Endothelial cell (in vitro differentiated cells): ENCODE measurements around the gene PLA2G2C. TPM values are rescaled to one million over a fixed set of nuclear protein-coding genes. Genes with fewer than 3 reads are reported as not detected.
"Not testable (repeated sequence)": the region's sequence is repeated elsewhere in the genome, so short reads cannot be mapped to it uniquely, and the experiment has no call there.

Experiments
- DNase-seq: peaks from one replicate; pipeline ENCODE4 v3.0.0; 2021; ENCODE audit warnings: low spot score
- H3K27ac Mint-ChIP-seq: one replicate; pipeline ENCODE4 v1.8.0; 2021; ENCODE audit warnings: mixed read lengths, inconsistent platforms; ENCODE audit not compliant: unreplicated experiment
- H3K27me3 Mint-ChIP-seq: one replicate; pipeline ENCODE4 v1.8.0; 2021; ENCODE audit warnings: mild to moderate bottlenecking, moderate library complexity, mixed read lengths, inconsistent platforms; ENCODE audit not compliant: unreplicated experiment
- H3K36me3 Mint-ChIP-seq: one replicate; pipeline ENCODE4 v1.8.0; 2021; ENCODE audit warnings: mild to moderate bottlenecking, low read depth, mixed read lengths, inconsistent platforms; ENCODE audit not compliant: unreplicated experiment
- H3K4me1 Mint-ChIP-seq: one replicate; pipeline ENCODE4 v1.8.0; 2021; ENCODE audit warnings: mild to moderate bottlenecking, mixed read lengths, inconsistent platforms; ENCODE audit not compliant: unreplicated experiment
- H3K4me3 Mint-ChIP-seq: one replicate; pipeline ENCODE4 v1.8.0; 2021; ENCODE audit warnings: mild to moderate bottlenecking, mixed read lengths, inconsistent platforms; ENCODE audit not compliant: unreplicated experiment
- H3K9me3 Mint-ChIP-seq: one replicate; pipeline ENCODE4 v1.8.0; 2021; ENCODE audit warnings: mixed read lengths, inconsistent platforms; ENCODE audit not compliant: unreplicated experiment
- total RNA-seq: library from RNA; stranded (reverse); fragmentation: NEBNext Ultra II Directional; extraction: Animal tissue kit (Norgen Biotek cat#: 25700); gene quantifications from one replicate; pipeline ENCODE4 v1.2.1, GENCODE V29; 2021; ENCODE audit not compliant: unreplicated experiment
- TF ChIP-seq, protein P1 (sequence below): fragments of 200-600 bp; sonication (generic); IDR thresholded peaks from one replicate; pipeline ENCODE4 v1.5.0; 2021; ENCODE audit warnings: antibody characterized with exemption; ENCODE audit not compliant: unreplicated experiment

The PLA2G2C gene
- total RNA-seq, 1 donor from 2014 or later, result not detected

DNA sequence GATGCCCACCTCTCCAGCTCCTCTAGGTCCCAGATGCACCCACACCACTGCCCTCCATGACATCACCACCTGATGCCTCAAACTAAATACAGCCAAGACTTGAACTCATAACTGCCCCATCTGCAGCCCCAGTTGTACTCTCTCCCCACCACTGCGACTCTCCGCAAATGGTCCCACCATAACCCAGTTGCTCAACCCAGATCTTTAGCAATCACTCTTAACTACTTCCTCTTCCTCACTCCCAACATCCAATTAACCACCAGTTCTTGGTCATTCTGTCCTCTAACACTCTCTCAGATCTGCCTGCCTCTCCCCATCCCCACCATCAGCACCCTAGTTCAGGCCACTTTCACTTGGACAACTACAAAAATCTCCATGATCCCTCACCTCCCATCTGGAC lies 36.8 kb upstream of the PLA2G2C start:
- H3K27ac Mint-ChIP-seq, result peak overlapping the region; percentile 2
- TF ChIP-seq, protein P1, sequence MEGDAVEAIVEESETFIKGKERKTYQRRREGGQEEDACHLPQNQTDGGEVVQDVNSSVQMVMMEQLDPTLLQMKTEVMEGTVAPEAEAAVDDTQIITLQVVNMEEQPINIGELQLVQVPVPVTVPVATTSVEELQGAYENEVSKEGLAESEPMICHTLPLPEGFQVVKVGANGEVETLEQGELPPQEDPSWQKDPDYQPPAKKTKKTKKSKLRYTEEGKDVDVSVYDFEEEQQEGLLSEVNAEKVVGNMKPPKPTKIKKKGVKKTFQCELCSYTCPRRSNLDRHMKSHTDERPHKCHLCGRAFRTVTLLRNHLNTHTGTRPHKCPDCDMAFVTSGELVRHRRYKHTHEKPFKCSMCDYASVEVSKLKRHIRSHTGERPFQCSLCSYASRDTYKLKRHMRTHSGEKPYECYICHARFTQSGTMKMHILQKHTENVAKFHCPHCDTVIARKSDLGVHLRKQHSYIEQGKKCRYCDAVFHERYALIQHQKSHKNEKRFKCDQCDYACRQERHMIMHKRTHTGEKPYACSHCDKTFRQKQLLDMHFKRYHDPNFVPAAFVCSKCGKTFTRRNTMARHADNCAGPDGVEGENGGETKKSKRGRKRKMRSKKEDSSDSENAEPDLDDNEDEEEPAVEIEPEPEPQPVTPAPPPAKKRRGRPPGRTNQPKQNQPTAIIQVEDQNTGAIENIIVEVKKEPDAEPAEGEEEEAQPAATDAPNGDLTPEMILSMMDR, result no peak
- peaks cover 1% of the 10 kb centered on the region for H3K27me3 Mint-ChIP-seq
- no peak for DNase-seq
- H3K36me3 Mint-ChIP-seq, result no peaks in the 10 kb centered on the region
- no peak overlapping the region for H3K4me3 Mint-ChIP-seq
- H3K4me1 Mint-ChIP-seq, result no peaks in the 10 kb centered on the region
- no peaks in the 10 kb centered on the region for H3K9me3 Mint-ChIP-seq

DNA sequence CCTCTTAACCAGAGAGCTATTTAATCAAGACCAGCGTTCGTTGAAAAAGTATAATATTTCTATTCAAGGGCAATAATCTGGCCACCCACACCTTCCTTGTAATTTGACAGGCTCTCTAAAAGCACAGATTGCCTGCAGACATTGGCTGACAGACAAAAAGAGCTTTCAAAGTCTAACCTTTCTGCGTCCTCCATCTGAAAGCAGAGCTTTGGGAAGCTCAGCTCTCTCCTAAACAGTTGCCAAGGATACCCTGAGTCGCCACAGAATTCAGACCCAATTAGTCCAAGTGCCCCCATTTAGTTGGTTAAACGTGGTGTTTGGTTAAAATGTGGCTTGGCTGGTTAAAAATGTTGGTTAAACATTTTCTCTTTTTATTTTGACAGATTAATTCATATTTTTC lies 33.7 kb upstream of the PLA2G2C start:
- Mint-ChIP-seq H3K27ac (no peak overlapping the region), H3K4me1 (no peaks in the 10 kb centered on the region)

DNA sequence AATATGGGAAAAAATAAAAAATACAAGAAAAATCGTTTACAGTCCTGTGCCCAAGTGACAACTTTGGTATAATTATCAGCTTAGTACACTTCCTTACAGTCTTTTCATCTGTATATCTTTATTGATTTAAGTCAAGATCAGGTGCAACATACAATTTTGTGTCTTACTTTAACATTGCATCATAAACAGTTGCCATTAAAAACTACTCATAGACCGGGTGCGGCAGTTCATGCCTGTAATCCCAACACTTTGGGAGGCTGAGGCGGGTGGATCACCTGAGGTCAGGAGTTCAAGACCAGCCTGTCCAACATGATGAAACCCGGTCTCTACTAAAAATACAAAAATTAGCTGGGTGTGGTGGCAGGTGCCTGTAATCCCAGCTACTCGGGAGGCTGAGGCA lies 32.7 kb upstream of the PLA2G2C start:
- H3K4me3 Mint-ChIP-seq, H3K4me1 Mint-ChIP-seq, H3K9me3 Mint-ChIP-seq, H3K27ac Mint-ChIP-seq, H3K36me3 Mint-ChIP-seq, DNase-seq, H3K27me3 Mint-ChIP-seq: not testable (repeated sequence)

More for the DNA sequence above, 33.7 kb upstream of the PLA2G2C start:
- H3K4me3 Mint-ChIP-seq, result no peak overlapping the region
- TF ChIP-seq, protein P1, result no peak
- H3K9me3 Mint-ChIP-seq, result no peaks in the 10 kb centered on the region
- no peaks in the 10 kb centered on the region for H3K36me3 Mint-ChIP-seq
- H3K27me3 Mint-ChIP-seq, result no peaks in the 10 kb centered on the region
- DNase-seq, result no peak

DNA sequence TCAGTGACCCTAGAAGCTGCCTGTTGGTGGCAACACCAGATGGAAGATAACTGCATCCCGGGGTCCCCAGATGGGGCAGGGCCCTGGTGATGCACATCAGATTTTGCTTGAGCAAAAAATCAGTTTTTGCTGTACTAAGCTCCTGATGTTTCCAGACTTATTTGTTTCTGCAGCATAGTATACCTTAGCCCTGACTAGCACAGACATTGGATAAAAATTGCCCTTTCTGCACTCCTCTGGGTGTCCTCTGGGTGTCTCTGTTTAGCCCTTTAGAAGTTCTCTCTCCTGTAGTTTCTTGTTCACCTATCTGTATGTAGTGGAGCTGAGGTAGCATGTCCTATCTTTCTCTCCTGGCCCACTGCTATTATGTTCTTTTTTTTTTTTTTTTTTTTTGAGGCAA lies 30.3 kb upstream of the PLA2G2C start:
- Mint-ChIP-seq H3K4me3 (no peak overlapping the region), H3K27me3 (no peaks in the 10 kb centered on the region), H3K4me1 (no peaks in the 10 kb centered on the region), H3K27ac (no peak overlapping the region), H3K9me3 (no peaks in the 10 kb centered on the region), H3K36me3 (no peaks in the 10 kb centered on the region)
- TF ChIP-seq, protein P1, result no peak
- no peak for DNase-seq

DNA sequence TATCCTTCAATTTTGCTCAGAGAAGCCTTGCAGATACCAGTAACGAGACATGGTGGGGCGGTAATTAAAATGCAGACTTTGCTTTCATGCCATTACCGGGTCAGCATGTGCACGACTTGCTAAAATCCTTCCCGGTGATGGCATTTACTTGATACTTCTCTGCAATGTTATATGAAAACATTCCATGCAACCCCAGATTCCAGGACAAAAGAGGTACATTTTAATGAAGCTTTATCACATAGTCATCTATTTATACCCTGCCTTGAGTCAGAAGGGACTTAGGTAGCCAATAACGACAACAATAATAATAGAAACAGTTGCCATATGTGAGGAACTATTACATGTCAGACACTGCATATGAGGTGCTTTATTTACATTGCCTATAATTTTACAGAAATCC lies 29.4 kb upstream of the PLA2G2C start:
- H3K36me3 Mint-ChIP-seq, result no peaks in the 10 kb centered on the region
- TF ChIP-seq, protein P1, result no peak

More for the DNA sequence above, 29.4 kb upstream of the PLA2G2C start:
- DNase-seq, result no peak
- Mint-ChIP-seq H3K27me3 (no peaks in the 10 kb centered on the region), H3K9me3 (no peaks in the 10 kb centered on the region), H3K27ac (no peak overlapping the region), H3K4me3 (no peak overlapping the region), H3K4me1 (no peaks in the 10 kb centered on the region)
